NCI-H1436 treated with DMSO at 0.1 percent for 48 hours (cell line): ENCODE measurements around the gene SLC12A8.

Experiments used
- DNase-seq: peaks from one replicate; lab custom pipeline; 2025; lab: John Stamatoyannopoulos, UW

The SLC12A8 gene

GRCh38 chr3:125054062-125054448, 158.5 kb downstream of the SLC12A8 start:
- no peak for DNase-seq

DNA sequence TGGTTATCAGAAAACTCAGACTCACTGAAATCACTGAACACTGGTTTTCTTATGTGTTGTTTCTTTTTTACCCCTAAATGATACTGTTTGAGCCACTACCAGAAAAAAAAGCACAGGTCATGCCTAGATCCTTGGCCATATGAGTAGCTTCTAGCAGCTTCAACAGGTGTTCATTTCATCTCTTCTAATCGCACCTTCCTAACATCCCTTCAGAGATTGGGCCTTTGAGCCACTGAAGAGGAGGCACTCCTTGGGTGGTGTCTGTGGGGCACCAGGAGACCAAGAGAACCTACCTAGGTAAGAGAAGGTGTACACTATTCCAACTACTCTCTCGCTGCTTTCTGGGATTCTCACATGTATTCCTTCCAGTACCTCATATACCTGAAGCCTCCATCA, 159.2 kb downstream of the SLC12A8 start:
- no peak for DNase-seq

GRCh38 chr3:125052624-125053303, 159.8 kb downstream of the SLC12A8 start:
- no peak for DNase-seq

DNA sequence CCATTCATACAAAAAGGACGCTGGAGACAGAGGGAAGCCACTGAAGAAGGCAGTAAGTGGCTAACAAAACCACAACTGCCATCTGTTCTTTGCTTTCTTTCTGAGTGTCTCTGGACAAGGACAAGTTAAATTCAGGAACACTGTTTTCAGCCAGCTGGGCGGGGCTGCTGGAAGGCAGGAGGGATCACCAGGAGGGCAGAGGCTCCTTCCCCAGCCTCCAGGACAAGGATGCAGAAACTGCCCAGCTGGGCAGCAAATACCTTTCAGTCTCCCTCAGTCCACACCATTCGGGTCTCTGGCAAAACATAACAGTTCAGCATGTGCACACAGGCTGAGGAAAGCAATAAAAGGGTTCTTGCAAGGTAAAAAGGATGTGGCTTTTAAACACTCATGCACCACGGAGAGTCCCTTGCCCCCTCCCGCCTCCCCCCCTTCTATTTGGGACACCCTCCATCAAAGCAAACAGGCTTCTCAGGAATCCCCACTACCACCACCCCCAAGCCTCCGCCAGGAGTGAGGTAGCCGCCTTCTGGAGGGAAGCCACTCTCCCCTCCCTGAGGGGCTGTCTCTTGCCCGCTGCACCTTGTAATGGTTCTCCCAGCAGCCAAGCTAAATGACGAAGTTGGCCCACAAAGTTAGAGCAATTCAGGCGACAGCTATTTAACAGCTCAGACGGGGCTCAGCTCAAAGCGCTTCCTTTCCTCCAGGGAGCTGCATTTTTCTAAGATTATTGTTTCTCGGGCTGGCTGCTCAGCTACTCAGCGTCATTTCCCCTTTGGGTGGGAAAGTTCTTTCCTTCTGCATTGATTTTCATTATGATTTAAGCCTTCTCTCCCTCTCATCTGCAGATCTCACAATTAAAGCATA, 160.6 kb downstream of the SLC12A8 start:
- no peak for DNase-seq

DNA sequence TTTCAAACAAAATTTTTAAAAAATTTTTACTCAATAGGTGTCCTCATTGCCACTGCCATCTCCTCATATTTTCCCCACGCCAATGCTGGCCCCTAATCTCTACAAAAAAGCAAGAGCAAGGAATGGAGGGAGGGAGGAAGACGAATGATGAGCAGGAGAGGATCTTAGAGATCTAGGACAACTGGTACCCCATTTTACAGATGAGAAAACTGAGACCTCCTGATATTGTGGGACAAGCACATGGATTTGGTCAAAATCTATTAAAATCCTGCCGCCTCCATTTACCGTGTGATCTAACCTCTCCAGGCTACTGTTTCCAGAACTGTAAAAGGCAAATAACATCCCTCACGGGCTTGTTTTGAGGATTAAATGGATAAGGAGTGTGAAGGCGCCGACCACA, 161.3 kb downstream of the SLC12A8 start:
- DNase-seq: no peak

GRCh38 chr3:125050488-125051090, 162.0 kb downstream of the SLC12A8 start:
- no peak for DNase-seq

DNA sequence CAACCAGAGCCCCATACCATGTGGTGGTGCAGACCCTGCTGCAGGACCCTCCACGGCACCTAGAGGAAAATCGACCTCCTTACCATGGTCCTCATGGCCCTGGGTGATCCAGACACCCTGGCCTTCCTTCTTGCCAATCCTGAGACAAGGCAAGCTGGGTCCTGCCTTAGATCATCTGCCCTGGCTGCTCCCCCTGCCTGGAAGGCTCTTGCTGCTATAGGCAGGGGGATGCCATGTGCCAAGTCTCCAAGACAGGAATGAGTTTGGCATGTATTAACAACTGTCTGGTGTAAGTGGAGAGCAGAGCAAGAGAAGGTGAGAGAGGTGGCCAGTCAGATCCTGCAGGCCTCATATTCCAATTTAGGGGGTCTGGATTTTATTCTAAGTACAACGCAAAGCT, 164.3 kb downstream of the SLC12A8 start:
- no peak for DNase-seq

DNA sequence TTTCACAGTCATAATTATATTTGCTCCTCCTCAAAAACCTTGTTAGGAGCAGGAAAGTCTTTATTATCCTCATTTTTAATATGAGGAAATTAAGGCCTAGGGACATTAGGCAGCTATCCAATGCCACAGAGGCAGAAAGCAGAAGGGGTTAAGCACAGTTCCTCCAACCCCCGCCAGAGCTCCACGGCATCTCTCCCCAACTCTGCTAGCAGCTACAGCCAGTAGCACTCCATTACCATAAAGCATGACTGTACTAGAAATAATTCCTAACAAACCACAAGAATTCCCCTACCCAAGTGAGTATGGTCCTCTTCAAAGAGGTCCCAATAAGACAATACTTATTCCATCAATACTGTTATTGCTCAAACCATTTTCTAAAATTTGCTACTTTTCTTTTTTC, 166.6 kb downstream of the SLC12A8 start:
- no peak for DNase-seq

DNA sequence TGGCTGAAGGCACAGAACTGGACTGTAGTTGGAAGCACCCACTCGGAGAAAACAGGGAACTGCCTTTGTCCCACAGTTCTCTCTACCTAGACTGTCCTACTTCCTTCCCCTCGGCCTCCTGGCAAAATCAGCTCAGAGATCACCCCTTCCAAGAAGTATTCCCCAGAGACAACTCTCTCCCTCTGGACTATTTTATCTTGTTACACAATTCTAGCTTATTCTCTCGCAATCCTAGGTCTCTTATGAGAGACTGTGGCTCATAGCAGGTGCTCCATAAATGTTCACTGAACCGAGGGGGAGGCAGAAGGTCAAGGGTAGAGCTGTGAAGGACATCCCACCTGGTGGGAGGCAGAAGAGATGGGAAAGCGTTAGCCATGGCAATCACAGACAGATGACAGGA, 167.4 kb downstream of the SLC12A8 start:
- no peak for DNase-seq

DNA sequence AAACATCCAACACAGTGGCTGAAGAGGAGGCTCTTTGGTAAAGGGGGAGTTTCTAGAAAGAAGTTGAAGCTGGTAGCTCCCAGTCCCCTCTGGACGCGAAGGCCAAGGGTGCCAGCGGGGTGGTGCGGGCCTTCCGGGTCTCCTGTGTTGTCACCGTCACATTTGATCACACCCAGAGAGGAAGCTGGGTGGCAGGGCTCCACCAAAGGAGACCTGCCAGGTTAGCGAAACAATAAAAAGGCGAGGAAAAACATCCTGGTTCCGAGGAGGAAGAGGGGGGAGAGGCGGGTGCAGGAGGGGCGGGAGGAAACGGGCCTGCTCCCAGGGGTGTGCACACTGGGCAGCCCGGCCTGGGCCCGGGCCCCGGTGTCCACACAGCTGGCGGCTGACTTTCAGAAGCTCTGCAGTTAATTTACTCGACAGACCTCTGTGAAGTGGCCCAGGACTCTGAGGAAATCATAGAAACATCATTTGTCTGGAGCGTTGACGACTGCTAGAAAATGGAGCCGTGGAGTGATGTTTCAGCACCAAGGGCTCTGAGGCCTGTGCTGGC, 168.9 kb downstream of the SLC12A8 start:
- no peak for DNase-seq

- DNase-seq: no peak
Observed at GRCh38 chr3:125042725-125043406, 169.7 kb downstream of the SLC12A8 start.

DNA sequence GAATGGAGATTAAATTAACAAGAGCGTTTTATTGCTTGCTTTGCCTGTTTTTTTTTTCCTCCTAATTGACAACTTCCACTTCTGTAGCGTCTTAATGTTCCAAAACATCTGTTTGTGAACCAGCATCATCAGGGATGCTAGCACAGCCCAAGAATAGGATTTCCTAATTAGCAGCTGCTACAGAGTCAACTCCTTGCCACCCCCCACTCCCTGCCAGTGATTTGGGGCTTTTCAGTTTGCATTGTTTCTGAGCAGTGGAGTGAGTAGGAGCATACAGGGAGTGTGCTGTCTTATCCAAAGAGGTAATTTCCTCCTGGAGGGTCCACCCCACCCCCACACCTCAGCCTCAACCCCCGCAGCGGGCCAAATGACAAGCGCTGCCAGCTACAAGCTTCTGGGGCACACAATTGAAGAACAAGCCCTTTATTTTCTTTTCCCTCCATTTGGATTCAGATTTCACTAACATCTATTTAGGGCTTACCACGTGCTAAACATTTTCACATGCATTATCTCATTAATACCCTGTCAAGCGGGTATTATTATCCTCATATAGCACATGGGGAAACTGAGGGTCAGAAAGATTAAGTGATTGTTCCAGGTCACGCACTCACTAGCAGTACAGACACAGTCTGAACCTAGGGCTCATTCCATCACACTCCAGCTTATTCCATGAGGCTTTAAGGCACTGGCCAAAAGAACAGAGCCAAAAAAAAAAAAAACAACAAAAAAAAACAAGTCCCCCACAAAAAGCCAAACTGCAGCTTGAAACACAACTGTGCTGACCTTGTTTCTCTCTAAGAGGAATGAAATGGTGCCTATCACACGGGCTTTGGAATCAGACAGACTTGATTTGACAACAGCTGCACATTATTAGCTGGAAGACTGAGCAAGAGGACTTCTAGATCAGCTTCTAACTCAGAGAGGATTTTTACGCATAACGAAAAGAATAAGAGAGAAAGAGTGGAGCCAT, 173.1 kb downstream of the SLC12A8 start:
- DNase-seq: no peak

DNA sequence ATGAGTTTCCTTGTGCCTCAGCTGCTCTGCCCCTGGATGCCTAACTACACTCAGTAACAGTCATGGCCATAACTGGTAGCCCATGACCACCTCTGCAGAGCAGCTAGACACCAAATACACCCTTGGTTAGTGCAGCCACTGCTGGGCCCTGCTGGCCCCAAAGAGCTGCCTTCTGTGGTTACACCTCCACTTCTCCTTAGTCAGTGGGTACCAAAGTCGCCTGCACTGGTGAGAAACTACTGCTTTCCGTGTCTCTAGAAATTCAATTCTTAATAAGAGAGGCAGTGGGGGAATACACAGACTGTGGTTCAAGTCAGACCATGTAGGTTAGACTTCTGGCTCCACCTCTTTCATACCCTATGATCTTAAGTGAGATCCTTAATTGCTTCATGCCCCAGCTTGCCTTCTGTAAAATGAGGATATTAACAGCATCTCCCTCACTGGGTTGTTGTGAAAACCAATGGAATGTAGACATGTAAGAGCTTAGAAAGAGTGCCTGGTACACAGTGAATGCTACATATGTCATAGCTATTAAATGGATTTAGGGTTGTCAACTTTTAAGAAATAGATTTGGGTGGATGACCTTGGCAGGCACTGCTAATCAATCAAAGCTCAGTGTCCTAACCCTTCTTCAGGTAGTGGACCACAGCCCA, 174.9 kb downstream of the SLC12A8 start:
- DNase-seq: no peak

DNA sequence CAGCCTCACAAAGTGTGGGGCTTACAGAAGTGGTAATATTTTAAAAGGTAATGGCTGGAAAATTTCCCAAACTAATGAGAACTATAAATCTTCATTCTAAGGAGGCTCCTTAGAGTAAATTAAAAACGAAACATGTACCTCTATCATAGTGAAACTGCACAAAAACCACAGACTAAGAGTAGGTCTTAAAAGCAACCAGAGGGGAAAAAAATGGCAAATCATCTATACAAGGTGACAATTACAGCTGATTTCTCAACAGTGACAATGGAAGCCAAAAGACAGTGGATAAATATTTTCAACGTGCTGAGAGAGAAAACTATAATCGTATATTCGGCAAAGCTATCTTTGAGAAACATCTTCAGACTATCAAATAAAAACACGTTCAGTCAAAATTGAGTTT, 177.3 kb downstream of the SLC12A8 start:
- DNase-seq: no peak

DNA sequence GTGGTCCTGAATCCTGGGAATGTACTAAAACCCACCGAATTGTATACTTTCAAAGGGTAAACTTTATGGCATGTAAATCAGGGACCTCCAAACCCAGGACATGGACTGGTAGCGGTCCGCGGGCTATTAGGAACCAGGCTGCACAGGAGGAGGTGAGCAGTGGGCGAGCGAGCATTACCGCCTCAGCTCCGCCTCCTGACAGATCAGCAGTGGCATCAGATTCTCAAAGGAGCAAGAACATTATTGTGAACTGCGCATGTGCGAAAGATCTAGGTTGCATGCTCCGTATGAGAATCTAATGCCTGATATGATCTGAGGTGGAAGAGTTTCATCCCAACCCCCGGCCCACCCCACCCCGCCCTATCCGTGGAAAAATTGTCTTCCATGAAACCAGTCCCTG, 178.9 kb downstream of the SLC12A8 start:
- no peak for DNase-seq

- no peak for DNase-seq
Observed at GRCh38 chr3:125033135-125033534, 179.4 kb downstream of the SLC12A8 start.

- no peak for DNase-seq
Observed at GRCh38 chr3:125032683-125033082, 179.9 kb downstream of the SLC12A8 start.
